Activated CD4-positive, CD25-positive, alpha-beta regulatory T cell treated with anti-CD3 and anti-CD28 coated beads, Interleukin-2, amount 50 U/mL, for 24 hours (primary cell): ENCODE data around the gene ABL1.

Source experiments
- ATAC-seq, 2 donors: fragments of 150-1000 bp; cut with Tn5 transposase; one replicate each; pipeline ENCODE4 v1.10.0; 2021; ENCODE audit warnings: mild to moderate bottlenecking in 1 of 2, moderate library complexity in 1 of 2

Gene ABL1

DNA sequence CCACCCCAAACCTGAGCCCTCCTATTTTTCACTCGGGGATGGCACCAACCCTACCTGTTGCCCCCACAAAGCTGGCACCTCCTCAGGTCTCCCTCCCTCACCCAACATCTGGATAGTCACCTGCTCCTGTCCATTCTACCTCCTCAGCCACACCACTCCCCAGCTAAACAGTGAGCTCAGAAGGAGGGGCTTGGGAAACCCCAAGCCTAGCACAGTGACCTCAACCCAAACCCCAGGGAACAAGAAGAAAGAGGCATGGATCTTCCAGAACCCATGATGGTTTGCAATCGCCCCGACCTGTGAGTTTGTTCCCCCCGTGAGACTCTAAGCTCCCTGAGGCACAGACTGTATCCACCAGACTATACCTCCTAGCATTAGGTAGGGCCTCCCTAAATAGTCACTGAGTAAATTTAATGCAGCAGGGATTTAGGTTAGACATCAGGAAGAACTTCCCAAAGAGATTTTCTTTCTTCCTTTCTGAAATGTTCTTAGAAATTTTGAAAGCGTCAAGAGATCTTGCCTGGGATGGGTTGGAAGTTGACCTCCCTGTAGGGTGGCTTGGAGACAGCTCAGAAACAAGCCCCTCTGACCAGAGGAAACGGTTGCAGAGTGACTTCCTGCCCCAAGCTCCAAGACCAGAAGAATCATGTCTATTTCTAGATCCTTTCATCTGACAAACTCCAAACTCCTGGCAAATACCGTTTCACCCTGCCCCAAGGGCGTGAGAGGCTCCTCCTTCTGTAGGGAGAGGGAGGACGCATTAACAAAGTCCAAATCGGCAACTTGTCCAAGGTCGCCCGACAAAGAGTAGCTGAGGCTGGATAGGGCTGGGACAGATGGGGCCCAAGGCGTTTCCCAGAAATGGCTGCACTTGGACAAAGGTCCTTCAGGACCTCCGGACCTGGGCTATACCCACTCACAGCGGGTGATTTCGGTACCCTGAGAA lies 99.9 kb downstream of the ABL1 start:
- ATAC-seq, result no peak

DNA sequence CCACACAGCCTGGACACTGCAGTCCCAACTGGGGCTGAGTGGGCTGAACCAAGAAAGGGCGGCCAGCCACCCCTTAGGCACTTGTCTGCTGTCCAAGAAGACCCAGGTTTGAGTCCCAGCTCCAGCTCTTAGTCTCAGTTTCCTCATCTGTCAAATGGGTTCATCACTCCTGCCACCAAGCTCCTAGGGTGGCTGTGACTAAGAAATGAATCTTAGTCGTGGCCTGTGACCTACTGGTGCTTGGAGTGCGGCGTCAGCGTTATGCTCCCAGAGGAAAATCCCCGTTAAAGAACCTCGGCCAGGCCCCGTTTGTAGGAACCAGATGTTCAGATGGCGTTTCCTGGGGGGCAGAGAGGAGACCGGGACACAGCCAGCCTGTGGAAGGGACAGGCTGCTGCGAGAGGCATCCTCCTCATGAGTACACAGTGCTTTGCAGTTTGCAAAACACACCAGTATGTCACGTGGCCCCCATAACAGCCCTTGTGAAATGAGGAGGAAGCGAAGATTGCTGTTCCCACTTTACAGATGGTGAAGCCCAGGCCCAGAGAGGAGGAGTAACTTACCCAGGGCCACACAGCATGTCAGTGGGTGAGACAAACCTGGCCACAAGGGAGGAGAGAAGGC lies 100.7 kb downstream of the ABL1 start:
- ATAC-seq, result no peak

GRCh38 chr9:130936285-130937117 lies 101.4 kb downstream of the ABL1 start:
- ATAC-seq, result no peak
